OCI-M2 (cell line): Measurements from ENCODE around the gene BOD1L1.

Source experiments
- DNase-seq: peaks from one replicate; lab custom pipeline; 2025; ENCODE audit not compliant: unreplicated experiment; lab: John Stamatoyannopoulos, UW

BOD1L1 gene

GRCh38 chr4:13627606-13628311 lies at the start of gene BOD1L1:
Gene BOD1L1, minus strand, starts transcription at chr4:13627725. Its CDS starts 138 bp downstream, at chr4:13627587.
- no peak for DNase-seq

- DNase-seq = no peak
Observed at GRCh38 chr4:13674971-13675370, 47.4 kb upstream of the BOD1L1 start.

- DNase-seq = no peak
Observed at GRCh38 chr4:13673167-13673566, 45.6 kb upstream of the BOD1L1 start.

DNA sequence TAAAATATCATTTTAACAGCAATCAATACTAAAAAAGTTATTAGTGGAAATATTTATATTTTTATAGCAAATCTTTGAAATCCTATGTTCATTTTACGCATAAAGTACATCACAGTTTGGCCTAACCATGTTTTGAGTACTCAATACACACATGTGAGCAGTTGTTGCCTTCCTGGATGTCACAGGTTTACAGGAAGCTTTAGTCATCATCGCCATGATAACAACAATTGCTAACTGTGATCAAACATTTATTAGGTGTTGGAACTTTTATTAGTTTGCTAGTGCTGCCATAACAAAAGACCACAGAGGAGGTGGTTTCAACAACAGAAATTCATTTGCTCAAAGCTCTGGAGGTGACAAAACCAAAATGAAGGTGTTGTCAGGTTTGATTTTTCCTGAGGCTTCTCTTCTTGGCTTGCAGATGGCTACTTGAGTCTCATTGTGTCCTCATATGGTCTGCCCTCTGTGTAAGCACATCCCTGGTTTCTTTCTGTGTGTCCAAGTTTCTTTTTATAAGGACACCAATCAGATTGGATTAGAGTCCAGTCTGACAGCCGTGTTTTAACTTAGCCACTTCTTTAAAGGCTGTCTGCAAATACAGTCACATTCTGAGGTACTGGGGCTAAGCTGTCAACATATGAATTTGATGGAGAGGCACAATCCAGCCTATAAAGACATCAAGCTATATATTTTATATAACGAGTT lies 43.1 kb upstream of the BOD1L1 start:
- DNase-seq = no peak

DNA sequence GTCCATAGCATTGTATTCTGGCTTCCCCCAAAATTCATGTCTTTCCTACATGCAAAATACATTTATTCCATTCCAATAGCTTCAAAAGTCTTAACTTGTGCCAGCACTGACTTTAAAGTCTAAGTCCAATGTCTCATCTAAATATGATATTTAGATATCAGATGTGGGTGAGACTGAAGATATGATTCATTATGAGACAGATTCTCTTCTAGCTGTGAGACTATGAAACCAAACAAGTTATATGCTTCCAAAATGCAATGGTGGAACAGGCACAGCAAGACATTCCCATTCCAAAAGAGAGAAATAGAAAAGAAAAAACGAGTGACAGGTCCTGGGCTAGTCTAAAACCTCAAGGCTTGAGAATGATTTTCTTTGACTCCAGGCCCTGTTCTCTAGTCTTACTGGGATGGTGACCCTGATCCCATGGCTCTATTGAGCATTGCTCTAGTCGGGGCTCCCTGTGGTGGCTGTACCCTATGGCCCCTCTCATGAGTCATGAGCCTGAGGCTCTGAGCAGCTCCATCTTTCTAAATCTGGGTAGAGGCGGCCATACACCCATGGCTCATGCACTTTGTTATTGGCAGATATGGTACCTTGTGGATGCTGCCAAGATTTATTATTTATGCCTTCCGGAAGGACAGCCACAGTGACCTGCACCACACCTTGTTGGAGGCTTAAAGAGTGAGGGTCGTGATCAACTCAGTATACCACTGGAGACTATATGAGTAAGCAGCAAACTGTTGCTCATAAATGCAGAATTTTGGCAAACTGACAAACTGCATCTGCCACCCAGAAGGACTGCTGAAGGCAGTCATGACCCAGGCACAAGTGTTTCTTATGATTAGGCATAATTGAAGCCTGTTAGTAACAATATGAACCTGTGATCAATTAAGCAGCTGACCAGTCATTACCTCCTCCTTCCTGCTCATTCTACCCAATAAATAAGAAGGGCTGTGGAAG lies 38.5 kb upstream of the BOD1L1 start:
- no peak for DNase-seq

GRCh38 chr4:13659341-13660070 lies 32.0 kb upstream of the BOD1L1 start:
- no peak for DNase-seq

GRCh38 chr4:13656569-13657405 lies 29.3 kb upstream of the BOD1L1 start:
- DNase-seq = no peak

DNA sequence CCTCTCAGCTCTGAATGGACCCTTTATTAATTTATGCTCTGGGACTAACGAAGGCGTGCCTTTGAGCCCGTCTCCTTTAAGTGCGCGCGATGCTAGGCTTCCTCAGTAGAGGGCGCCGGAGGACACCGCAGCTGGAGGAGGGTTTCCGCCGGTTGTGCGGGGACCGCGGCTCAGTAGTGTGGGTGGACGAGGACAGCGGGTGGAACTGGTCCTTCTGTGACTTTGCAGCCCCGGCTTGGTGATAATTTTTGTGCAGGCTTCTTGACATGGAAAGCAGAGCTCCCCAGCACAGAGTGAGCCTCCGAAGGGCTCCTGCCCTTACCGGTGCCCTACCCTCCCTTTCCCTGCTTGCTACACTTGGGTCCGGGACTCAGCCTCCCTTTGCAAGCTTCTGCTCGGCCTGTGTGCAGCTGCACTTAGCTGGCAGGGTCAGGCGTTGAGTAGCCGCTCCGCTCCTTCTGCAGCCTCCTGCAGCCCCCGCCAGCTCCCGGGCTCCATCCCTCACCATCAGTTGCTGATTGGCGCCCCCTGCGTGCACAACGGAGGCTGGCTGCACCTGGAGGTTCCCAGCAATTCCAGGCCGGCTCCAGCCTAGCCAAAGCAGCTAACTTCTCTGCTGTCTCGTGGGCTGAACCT lies 26.8 kb upstream of the BOD1L1 start:
- DNase-seq = peak; percentile 1

DNA sequence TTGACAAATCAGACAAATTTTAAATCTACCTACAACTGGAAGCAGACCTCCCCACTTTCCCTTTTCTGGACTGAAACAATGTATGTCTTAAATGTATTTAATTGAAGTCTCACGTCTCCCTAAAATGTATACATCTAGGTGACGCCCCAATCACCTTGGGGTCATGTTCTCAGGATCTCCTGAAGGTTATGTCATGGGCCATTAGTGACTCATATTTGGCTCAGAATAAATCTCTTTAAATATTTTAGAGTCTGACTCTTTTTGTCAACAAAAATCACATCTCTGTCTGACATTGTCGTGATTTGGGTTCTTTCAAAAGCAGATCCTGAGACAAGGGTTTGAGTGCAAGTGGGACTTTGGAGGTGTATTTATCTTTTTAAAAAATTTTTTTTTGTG lies 26.2 kb upstream of the BOD1L1 start:
- no peak for DNase-seq

DNA sequence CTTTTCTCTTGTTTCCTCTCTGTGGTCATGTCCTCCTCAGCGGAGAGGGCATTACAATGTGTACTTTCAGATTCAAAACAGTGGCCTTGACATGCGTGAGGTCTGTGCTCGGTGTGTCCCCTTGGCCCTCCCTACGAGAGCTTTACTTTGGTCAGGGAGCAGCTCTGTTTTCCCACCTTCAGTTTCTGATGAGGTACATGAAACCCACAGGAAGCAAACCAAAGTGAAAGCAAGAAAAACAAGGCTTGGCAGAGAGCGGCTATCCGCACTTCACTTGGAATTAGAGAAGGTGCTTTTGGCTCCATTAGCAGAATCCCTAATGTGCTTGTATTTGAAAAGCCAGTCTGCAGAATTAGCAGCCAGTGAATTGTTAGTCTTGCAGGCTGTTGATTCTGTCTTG lies 19.5 kb upstream of the BOD1L1 start:
- no peak for DNase-seq

DNA sequence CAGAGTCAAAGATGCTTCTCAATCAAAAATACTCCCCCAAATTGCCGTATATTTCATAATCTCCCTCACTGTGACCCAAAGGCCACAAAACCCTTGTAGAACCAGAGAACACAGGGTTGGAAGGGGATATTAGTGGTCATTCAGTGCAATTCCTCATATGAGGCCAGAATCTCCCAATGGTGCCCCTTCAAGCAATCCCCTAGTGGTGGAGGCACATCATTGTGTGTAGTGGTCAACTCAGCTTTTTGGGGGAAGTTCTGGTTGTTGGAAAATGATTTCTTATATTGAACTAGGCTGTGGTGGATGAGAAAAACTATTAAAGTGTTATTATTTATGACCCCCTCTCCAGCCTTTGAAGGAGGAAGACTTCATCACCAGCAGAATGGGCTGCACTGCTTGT lies 17.6 kb upstream of the BOD1L1 start:
- no peak for DNase-seq

- no peak for DNase-seq
Observed at GRCh38 chr4:13642170-13642950, 14.8 kb upstream of the BOD1L1 start.

DNA sequence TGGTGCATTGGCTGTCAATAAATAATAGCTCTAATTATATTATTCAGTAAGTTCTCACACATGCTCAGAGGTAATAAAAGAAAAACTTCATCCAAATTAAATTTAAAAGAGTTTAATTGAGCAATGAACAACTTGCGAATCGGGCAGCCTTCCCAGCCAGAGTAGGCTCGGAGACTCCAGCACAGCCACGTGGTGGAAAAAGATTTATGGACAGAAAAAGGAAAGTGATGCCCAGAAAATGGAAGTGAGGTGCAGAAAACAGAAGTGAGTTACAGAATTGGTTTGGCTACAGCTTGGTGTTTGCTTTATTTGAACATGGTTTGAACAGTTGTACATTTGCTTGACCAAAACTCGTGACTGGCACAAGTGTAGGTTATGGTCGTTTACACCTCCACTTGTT lies 13.6 kb upstream of the BOD1L1 start:
- no peak for DNase-seq

- no peak for DNase-seq
Observed at GRCh38 chr4:13640149-13640940, 12.8 kb upstream of the BOD1L1 start.

DNA sequence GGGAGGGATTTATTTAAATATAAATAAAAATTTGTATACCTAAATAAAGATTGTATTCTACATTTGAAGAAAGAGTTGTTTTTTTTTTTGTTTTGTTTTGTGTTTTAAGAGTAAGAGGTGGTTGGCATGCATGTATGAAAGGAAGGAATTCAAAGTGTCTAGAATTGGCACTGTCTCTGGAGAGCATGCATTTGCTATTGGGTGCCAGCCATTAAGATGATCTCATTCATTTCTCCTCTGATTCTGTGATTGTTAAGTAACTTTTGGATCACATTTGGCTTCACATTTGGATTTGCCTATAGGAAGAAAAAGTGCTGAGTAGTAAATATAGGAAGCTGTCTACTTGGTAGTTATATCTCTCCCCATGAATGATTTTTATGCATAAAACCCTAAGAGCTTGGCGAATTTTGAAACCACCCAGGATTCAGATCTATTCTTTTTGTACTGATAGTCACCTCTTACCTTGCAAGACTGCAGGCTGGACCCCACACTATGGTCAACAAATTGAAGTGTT lies 7.8 kb upstream of the BOD1L1 start:
- no peak for DNase-seq

DNA sequence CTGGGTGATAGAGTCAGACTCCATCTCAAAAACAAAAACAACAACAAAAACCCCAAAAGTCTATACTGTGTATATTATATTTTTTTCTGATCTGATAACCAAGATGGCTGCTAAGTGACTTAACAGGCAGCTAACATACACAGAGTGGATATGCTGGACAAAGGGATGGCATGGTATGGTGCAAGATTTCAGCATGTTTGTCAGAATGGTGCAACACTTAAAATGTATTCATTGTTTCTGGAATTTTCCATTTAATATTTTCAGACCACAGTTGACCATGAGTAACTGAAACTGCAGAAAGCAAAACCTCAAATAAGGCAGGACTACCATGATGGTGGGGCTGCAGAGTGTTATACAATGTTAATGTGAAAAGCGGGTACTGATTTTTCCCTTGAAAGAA lies 6.1 kb upstream of the BOD1L1 start:
- no peak for DNase-seq

GRCh38 chr4:13627178-13627605 lies 333 bp downstream of the BOD1L1 start:
- DNase-seq = no peak
